Forelimb muscle (tissue), 1 donor: Measurements from ENCODE around the gene RIBC2. TPM values are rescaled to one million over a fixed set of nuclear protein-coding genes. Genes with fewer than 3 reads are reported as not detected.
A peak's percentile ranks its signal among the peaks of the same experiment; 100 is the strongest.
"Not testable (repeated sequence)": the region's sequence is repeated elsewhere in the genome, so short reads cannot be mapped to it uniquely, and the experiment has no call there.

Experiments used
- DNase-seq: peaks from one replicate; pipeline ENCODE4 v3.0.0-alpha.2; 2013; ENCODE audit warnings: low read depth
- polyA plus RNA-seq: library from polyadenylated mRNA; unstranded; fragments of 120-200 nt; gene quantifications from one replicate; pipeline ENCODE4 v1.2.1, GENCODE V29; 2013; ENCODE audit not compliant: insufficient read length

The RIBC2 gene
- polyA plus RNA-seq, 1 donor = 1.8 TPM

- no peak for DNase-seq
These were observed 11.6 kb downstream of the RIBC2 start for GRCh38 chr22:45425101-45425500.

DNA sequence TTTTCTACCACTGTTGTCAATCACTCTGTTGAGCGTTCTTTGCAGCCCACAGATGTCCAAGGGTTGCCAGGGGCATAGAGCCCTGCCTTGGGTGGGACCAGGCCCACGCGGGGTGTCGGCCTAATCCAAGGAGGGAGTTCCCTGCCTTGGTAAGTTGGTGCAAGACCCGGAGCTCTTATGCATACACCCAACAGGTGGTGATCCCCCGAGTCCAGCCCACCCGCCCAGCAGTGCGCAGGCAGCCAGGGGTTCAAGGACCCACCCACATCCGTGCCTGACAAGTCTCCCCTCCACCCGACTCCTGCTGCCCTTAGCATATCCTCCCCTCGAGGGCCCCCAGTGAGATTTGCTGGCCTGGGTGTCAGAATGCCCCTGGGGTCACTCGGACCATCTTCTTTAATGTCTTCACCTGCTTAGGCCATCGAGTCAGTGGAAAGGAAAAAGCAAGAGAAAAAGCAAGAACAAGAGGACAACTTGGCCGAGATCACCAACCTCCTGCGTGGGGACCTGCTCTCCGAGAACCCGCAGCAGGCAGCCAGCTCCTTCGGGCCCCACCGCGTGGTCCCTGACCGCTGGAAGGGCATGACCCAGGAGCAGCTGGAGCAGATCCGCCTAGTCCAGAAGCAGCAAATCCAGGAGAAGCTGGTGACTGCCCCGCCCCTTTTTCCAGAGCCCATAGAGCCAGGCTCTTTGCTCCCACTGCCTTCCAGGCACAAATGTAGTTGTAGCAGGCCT, 12.2 kb downstream of the RIBC2 start:
- DNase-seq = no peak

GRCh38 chr22:45426387-45426786, 12.9 kb downstream of the RIBC2 start:
- no peak for DNase-seq

- no peak for DNase-seq
These were observed 13.6 kb downstream of the RIBC2 start for GRCh38 chr22:45427114-45427513.

DNA sequence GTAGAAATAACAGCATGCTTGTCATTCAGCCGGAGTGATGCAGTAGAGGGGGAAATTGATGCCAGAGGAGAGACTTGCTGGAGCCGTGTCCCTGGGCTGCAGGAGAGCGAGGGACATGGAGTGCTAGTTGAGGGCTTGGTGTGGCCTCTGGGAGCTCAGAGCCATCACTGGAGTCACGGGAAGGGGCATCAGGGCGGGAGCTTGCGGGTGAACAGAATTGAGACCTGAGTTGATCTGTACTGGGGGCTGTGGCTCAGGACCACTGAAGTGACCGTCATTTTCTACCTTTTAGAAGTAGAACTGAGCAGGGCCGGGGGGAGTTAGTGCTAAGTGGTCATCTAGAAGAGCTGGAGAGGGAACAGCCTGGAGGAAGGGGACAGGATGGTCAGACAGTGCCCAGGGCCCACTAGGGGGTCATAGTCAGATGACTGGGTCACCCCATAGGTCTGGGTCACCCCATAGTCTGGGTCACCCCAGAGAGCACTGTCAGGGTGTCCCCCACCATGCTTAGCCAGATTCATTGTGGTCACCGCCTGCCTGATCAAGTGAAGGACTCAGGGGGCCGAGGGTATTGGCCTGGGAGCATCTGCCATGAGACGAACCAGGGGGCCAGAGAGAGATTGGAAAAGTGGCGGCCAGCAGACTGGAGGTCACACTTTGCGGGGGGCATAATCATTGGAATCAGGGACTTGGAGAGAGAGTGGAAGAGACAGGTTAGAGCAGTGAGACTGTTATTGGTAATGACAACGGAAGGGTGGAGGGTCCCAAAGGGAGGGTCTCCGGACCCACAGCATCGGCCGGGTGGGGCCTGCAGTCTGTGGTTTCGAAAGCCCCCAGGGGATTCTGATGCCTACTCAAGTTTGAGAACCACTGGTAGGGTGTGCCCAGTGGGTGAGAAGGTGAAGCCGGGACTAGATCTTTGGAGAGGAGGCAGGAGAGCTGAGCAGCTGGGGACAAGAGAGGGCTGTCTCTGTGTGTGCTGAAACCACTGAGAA, 15.2 kb downstream of the RIBC2 start:
- no peak for DNase-seq

DNA sequence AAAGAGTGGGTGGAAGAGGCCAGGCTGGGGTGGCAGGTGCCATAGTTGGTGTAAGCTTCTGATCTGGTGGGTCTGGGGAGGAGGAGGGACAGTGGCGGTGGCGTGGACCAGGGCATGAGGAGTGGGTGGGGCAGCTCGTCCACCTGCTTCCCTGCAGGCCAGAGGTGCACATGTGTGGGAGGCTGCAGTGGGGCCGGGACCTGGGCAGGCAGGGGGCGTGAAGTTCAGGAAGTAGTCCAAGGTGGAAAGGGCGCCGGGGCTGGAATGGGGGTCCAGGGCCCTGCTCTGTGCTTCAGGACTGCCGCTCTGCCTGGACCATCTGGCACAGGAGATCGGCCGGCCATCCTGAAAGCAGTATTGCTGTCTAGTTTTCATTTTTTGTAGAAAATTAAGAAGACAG, 15.9 kb downstream of the RIBC2 start:
- DNase-seq = no peak

DNA sequence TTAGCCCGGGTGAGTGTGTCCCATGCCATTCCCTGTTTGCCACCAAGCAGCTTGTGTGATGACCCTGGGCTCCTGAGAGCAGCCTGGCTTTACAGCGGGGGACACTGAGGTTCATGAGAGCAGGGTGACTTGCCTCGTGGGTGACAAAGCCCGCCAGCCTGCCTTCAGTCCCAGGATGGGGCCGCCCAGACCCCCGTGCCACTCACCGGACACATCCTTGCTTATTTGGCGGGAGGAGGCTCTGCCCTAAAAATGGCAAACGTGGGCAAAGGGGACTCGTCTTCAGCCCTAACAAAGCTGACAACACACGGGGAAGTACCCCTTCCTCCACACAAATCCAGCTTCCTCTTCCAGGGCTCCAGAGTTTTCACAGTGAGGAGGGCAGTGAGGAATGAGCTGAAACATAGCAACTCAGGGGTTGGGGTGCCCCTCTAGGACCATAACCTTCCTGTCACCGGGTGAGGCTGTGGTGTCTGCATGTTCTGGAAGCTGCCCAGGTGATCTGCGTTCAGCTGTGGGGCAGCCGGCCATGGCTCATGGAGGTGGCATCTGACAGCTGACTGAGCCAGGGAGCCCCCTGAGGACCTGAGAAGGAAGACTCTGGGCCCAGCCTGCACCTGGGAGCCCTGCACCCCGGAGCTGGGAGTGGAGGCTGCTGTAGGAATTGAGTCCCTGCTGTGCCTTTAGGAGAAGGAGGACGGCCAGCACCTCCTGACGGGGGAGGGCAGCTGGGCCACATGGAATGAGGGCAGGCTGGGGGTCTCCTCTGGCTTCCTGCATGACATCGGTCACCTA, 16.7 kb downstream of the RIBC2 start:
- no peak for DNase-seq

DNA sequence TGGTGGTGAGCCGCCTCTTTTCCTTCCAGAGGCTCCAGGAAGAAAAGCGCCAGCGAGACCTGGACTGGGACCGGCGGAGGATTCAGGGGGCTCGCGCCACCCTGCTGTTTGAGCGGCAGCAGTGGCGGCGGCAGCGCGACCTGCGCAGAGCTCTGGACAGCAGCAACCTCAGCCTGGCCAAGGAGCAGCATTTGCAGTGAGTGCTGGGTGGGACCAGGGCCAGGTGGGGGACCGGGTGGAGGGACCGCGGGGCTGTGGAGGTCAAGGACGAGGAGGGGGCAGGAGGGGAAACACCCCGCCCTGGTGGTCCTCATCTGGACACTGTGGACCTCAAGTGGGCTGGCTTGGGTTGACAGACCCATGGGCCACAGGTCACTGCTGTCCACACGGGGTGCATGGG, 17.4 kb downstream of the RIBC2 start:
- DNase-seq = no peak

DNA sequence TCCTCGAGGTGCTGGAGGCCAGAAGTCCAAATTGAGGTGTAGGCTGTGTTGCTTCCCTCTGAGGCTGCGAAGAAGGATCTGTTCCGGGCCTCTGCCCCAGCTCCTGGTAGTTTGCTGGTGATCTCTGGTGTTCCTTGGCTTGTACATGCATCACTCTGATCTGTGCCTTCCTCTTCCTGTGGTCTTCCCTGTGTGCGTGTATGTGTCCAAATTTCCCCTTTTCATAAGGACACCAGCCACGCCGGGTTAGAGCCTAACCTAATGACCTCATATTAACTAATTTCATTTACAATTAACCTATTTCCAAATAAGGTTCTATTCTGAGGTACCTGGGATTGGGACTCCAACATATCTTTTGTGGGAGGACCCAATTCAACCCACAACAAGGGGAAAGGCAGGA, 21.5 kb downstream of the RIBC2 start:
- no peak for DNase-seq

DNA sequence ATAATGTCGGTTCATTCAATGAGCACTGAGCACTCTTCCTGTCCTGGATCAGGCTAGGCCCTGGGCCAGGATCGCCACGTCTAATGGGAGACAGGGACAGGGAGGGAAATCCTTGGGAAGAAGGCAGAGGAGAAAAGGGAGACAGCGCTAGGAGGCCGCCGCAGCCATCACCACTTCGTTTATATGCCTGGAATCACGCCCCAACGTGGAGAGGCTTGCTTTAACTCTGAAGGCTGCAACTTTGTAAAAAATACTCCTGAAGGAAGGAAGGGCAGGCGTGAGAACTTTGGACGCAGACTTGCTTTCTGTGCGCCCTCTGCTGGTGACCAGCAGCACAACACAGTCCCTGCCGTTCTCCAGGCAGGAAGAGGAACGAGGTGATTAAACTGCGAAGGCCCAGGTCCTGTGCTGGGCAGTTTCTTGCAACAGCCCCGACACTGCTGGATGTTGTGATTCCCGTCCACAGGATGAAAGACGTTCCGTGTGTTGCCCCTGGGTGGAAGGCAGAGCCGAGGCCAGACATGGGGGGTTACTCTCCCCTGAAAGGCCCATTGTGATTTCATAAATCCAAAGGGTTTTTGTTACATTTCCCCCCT, 22.1 kb downstream of the RIBC2 start:
- DNase-seq = peak; percentile 82

GRCh38 chr22:45436871-45437517, 23.5 kb downstream of the RIBC2 start:
- DNase-seq = not testable (repeated sequence)

DNA sequence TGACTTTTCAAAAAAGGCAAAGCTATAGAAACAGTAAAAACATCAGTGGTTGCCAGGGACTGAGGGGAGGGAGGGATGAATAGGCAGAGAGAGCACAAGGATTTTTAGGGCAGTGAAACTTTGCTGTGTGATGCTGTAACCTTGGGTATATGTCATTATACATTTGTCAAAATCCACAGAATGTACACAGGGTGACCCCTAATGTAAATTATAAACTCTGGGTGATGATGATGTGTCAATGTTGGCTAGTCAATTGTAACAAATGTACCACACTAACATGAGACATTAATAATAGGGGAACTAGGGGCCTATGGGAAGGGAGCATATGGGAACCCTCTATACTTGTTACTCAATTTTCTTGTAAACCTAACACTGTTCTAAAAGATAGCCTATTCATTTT, 24.8 kb downstream of the RIBC2 start:
- DNase-seq = no peak

DNA sequence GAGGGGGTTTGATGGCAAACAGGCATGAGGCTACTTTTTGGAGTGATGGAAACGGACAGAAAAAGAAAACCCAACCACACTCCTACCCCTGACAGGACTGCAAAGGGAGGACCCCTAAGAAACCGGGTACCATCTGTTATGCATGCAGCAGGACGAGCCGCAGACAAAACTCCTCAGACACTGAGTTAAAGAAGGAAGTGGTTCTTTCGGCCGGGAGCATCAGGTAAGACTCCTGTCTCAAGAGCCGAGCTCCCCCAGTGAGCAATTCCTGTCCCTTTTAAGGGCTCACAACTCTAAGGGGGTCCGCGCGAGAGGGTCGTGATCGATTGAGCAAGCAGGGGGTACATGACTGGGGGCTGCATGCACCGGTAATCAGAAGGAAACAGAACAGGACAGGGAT, 27.2 kb downstream of the RIBC2 start:
- DNase-seq = not testable (repeated sequence)

- no peak for DNase-seq
These were observed 27.6 kb downstream of the RIBC2 start for GRCh38 chr22:45441138-45441537.

- no peak for DNase-seq
These were observed 28.6 kb downstream of the RIBC2 start for GRCh38 chr22:45442116-45442515.

- DNase-seq = no peak
These were observed 30.7 kb downstream of the RIBC2 start for GRCh38 chr22:45444168-45444567.

DNA sequence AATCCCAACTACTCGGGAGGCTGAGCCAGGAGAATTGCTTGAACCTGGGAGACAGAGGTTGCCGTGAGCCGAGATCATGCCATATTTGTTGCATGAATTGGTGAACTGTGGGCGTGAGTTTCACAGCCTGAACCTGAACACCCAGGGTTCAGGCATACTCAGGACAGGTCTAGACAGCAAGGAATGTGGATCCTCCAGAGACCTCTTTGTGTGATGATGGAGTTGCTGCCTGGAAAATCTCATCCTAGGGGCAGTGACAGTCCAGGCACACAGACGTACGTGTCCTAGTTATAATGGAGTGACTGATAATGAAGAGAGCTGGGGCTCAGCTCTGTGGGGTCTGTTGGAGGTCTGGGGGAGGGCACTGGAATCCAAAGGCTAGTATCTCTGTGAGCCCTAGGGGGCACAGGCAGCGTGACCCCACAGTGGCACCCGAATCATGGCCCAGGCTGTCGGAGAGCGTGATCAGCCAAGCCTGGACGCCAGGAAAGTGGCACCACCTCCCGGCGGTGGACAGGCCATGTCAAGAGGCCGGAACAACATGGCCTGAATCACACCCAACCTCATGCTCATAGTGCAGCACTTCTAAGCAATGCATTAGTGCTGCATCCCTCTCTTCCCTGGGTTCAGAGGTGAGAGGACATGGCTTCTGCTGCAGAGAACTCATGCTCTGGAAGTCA, 31.7 kb downstream of the RIBC2 start:
- DNase-seq = no peak

DNA sequence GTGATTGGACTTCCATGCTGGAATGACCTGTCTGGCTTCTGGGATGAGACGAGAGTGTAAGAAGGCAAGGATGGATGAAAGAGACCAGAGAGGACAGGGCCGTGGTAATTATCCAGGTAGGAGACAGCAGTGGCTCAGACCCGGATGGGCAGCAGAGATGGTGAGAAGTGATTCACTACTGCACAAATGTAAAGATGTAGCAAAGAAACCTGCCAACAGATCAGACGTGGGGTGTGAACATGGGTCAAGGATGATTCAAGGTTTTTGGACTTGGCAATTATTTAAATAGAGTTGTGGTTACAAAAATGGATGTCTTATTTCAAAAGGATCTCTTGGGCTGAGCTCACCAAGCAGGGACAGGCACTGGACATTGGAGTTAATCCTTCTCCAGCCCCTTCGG, 32.7 kb downstream of the RIBC2 start:
- DNase-seq = no peak

DNA sequence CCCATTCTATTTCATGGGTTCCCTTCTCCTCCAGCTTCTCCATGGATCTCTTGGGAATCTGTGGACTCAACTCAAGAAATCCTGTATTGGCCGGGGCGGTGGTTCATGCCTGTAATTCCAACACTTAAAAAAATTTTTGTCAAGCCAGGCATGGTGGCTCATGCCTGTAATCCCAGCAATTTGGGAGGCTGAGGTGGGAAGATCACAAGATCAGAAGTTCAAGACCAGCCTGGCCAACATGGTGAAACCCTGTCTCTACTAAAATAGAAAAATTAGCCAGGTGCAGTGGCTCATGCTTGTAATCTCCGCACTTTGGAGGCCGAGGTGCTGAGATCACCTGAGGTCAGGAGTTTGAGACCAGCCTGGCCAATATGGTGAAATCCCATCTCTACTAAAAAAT, 34.1 kb downstream of the RIBC2 start:
- not testable (repeated sequence) for DNase-seq

GRCh38 chr22:45448431-45448830, 34.9 kb downstream of the RIBC2 start:
- DNase-seq = no peak
